ENCODE measurements around the gene SUPT3H. TPM values are rescaled to one million over a fixed set of nuclear protein-coding genes. Genes with fewer than 3 reads are reported as not detected.
A peak's percentile ranks its signal among the peaks of the same experiment; 100 is the strongest.

SUPT3H gene
- total and polyA plus RNA-seq, 12 donors = 10.0 to 56.2 (median 16.6) TPM

DNA sequence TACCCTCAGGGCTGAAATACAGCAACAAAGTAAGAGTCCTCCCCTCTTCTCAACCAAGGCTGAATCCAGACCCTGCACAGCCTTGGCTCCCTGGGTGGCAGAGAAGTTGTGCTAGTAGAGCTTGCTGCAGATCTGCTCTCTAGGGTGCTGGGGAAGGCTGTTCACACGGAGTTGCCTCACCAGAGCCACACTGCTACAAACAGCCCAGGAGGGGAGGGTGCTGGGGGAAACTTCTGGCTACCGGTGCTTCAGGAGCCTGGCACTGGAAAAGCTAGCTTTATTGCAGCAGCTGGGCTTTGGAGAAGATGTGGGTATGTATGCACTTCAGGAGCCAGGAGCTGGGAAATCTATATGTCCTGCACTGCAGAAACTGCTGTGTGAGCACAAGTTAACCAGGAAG is 37.6 kb upstream of the SUPT3H start:
- Histone ChIP-seq H3K36me3 (replicated peaks in 1 of 2) (no peaks in the 10 kb centered on the region), H3K4me1 (replicated peaks in 1 of 2) (peaks cover 2 to 5% of the 10 kb centered on the region in 2 donors), H3K9me3 (replicated peaks in 1 of 3) (no peaks in the 10 kb centered on the region), H3K27ac (no peak overlapping the region), H3K27me3 (peaks cover 48% of the 10 kb centered on the region), H3K4me3 (no peak overlapping the region)
- 23 to 46% (median 34%) methylated on average over 2 of the region's 2 CpGs for WGBS, 4 donors
- DNase-seq = no peak
- no peak for TF ChIP-seq POLR2A (IDR thresholded peaks at IDR 0.05)
- TF ChIP-seq, protein P1, sequence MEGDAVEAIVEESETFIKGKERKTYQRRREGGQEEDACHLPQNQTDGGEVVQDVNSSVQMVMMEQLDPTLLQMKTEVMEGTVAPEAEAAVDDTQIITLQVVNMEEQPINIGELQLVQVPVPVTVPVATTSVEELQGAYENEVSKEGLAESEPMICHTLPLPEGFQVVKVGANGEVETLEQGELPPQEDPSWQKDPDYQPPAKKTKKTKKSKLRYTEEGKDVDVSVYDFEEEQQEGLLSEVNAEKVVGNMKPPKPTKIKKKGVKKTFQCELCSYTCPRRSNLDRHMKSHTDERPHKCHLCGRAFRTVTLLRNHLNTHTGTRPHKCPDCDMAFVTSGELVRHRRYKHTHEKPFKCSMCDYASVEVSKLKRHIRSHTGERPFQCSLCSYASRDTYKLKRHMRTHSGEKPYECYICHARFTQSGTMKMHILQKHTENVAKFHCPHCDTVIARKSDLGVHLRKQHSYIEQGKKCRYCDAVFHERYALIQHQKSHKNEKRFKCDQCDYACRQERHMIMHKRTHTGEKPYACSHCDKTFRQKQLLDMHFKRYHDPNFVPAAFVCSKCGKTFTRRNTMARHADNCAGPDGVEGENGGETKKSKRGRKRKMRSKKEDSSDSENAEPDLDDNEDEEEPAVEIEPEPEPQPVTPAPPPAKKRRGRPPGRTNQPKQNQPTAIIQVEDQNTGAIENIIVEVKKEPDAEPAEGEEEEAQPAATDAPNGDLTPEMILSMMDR (IDR thresholded peaks at IDR 0.05) = no peak
- intact Hi-C loops (cut with DNase I) = no loop called here

DNA sequence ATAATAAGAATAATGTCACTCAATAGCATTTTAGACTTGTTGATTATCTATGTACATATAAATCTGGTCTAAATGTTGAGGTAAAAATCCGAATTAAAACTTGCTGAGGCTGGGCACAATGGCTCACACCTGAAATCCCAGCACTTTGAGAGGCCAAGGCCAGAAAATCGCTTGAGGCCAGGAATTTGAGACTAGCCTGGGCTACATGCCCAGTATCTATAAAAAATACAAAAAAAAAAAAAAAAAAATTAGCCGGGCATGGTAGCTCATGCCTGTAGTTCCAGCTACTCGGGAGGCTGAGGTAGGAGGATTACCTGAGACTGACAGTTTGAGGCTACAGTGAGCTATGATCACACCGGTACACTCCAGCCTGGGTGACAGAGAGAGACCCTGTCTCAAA is 34.2 kb upstream of the SUPT3H start:
- peaks cover 18% of the 10 kb centered on the region for H3K27me3 ChIP-seq
- H3K4me1 ChIP-seq (replicated peaks in 1 of 2) = no peaks in the 10 kb centered on the region
- 61 to 74% (median 70%) methylated on average over 5 of the region's 5 CpGs for WGBS, 4 donors
- intact Hi-C loops (cut with DNase I) = no loop called here
- no peaks in the 10 kb centered on the region for H3K36me3 ChIP-seq (replicated peaks in 1 of 2)
- H3K27ac ChIP-seq = no peak overlapping the region
- no peaks in the 10 kb centered on the region for H3K9me3 ChIP-seq (replicated peaks in 1 of 3)
- DNase-seq = peak in 3 of 7 donors; percentile 22 to 31 (median 24)
- TF ChIP-seq, protein P1 (IDR thresholded peaks at IDR 0.05) = no peak
- TF ChIP-seq POLR2A (IDR thresholded peaks at IDR 0.05) = no peak
- H3K4me3 ChIP-seq = no peak overlapping the region

DNA sequence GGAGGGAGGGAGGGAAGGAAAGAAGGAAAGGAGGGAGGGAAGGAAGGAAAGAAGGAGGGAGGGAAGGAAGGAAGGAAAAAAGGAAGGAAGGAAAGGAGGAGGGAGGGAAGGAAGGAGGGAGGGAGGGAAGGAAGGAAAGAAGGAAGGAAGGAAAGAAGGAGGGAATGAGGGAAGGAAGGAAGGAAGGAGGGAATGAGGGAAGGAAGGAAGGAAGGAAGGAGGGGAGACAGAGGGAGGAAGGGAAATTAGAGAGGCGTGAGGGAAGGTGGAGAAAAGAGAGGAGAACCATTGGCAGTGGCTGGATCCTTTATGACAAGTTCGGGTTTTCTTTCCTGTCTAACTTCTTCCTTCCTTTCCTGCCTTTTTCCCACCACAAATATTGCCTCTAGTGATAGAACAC is 22.3 kb upstream of the SUPT3H start:
- Histone ChIP-seq H3K27me3 (no peaks in the 10 kb centered on the region), H3K36me3 (replicated peaks in 1 of 2) (no peaks in the 10 kb centered on the region), H3K4me3 (no peak overlapping the region), H3K9me3 (replicated peaks in 1 of 3) (no peaks in the 10 kb centered on the region), H3K4me1 (replicated peaks in 1 of 2) (no peaks in the 10 kb centered on the region), H3K27ac (no peak overlapping the region)
- no peak for DNase-seq
- intact Hi-C loops (cut with DNase I) = no loop called here
- TF ChIP-seq POLR2A (IDR thresholded peaks at IDR 0.05) = no peak
- TF ChIP-seq, protein P1 (IDR thresholded peaks at IDR 0.05) = no peak
- WGBS, 4 donors = 72 to 82% (median 79%) methylated on average over 2 of the region's 2 CpGs

DNA sequence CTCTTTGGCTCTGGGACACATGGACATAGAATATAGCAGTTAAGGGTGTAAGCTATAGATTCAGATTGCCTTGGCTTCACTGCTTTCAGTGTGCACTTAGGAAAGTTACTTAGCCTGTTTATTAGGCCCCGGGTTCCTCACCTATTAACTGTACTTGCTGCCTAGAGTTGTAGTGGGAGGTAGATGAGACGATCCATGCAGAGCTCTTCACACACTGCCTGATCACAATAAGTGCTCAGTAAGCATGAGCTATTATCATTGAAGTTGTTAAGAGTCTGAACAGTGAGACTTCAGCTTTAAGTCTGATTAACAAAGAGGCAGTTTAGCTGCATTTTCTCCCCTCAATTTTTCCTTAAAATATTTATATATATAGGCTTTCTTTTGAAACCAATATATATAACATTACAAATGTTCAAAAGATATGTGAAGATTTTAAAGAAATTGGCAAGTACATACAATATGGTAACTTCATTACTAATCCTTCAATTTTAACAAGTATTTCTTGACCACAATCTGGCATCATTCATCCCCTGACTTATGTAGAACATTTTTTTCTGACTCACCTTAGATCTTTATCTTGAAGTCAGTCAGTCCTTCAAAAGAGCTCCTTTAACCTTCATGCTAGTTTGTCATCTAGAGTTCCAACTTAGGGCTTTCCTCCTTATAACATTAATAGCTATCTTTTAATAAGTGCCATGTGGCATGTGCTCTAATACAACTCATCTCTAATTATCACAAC is 20.5 kb upstream of the SUPT3H start:
- intact Hi-C loops (cut with DNase I) = no loop called here
- H3K9me3 ChIP-seq (replicated peaks in 1 of 3) = no peaks in the 10 kb centered on the region
- H3K4me3 ChIP-seq = no peak overlapping the region
- no peak overlapping the region for H3K27ac ChIP-seq
- no peaks in the 10 kb centered on the region for H3K4me1 ChIP-seq (replicated peaks in 1 of 2)
- no peak for TF ChIP-seq POLR2A (IDR thresholded peaks at IDR 0.05)
- TF ChIP-seq, protein P1 (IDR thresholded peaks at IDR 0.05) = no peak
- no peak for DNase-seq
- WGBS, 4 donors = 78 to 93% (median 82%) methylated on average over 2 of the region's 2 CpGs
- H3K36me3 ChIP-seq (replicated peaks in 1 of 2) = no peaks in the 10 kb centered on the region
- no peaks in the 10 kb centered on the region for H3K27me3 ChIP-seq
